Tibial nerve (tissue), 4 donors: Measurements from ENCODE around the gene TRIM10.

Experiments used
- CTCF ChIP-seq, 5 experiments: fragments of 200-600 bp in 3 of 5; fragments of 450-650 bp in 2 of 5; sonication (generic) in 3 of 5; IDR thresholded peaks; one replicate each; pipeline ENCODE4 v1.5.1; 2016 to 2019; ENCODE audit warnings: antibody characterized with exemption in 5 of 5, mild to moderate bottlenecking in 3 of 5, moderate library complexity in 2 of 5
- EP300 ChIP-seq, 2 donors: sonication (generic); formaldehyde crosslinking; IDR thresholded peaks; one replicate each; pipeline ENCODE4 v1.6.1; 2017; ENCODE audit warnings: antibody characterized with exemption in 2 of 2, mild to moderate bottlenecking in 1 of 2
- POLR2A ChIP-seq, 2 donors: fragments of 450-650 bp; IDR thresholded peaks; one replicate each; pipeline ENCODE4 v1.6.1; 2017; ENCODE audit warnings: antibody characterized with exemption in 2 of 2, mild to moderate bottlenecking in 2 of 2, moderate library complexity in 2 of 2

- no peak for TF ChIP-seq EP300 (IDR thresholded peaks at IDR 0.05)
- no peak for TF ChIP-seq POLR2A (IDR thresholded peaks at IDR 0.05)
- TF ChIP-seq CTCF (IDR thresholded peaks at IDR 0.05): no peak
Observed at GRCh38 chr6:30145818-30146217, 15.2 kb downstream of the TRIM10 start.
